ENCODE data around the gene NRG2.

The NRG2 gene

DNA sequence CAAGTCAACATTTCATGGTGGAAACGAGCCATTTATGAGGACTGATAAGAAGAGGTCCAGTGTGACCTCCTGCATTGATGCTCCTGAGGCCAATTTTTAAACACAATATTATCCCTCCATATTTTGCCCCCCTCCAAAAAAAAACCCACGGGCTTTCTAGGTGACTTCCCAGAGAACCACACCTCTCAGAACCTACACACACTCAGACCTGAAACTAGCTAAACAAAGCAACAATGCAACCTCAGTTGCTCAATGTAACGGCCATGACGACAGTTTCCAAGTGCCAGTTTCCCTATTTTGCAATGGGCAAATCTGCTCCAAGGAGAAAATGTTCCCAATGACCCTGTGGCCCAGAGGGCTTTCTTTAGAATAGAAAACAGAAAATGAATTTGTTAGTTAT lies 3.5 kb downstream of the NRG2 start:
- H3K27ac ChIP-seq = no peak overlapping the region
- CTCF ChIA-PET = interaction anchor here (0.6 kb wide), 1 partner anchor 13 kb away, joined by 5 read pairs; no protein-coding TSS in a partner anchor
- TF ChIP-seq CTCF (conservative IDR thresholded peaks at IDR 0.05; ENCODE audit: low read depth) = no peak
- POLR2A ChIA-PET (ENCODE audit: low non-redundant PET) = no interaction called here
- DNase-seq (ENCODE audit: low spot score) = no peak

DNA sequence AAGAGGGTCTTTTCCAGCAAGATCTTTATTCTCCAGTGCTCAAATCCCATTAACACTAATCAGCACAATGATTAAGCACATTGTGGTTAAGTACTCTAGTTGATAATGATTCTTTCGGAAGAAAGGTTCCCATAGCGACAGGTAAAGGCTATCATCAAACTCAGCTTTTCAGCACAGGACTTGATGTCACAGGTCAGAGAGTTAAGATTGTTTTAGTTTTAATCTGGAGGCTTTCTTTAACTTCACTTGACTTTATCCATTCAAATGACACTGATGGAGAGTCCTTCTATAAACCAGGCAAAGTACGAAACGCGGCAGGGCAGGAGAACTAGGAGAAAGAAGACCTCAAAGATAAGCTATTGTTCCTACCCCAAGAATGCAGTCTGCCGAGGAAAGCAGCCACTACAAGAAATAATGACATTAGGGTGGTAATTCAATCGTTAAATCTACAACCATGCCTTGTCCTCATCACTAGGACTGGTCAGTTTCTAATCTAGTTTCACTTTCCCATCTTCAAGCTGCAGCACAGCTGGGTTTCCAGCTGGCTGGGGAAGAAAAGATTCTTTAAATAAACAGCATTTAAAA lies 4.6 kb downstream of the NRG2 start:
- DNase-seq (ENCODE audit: low spot score) = peak; percentile 30
- no peak for TF ChIP-seq CTCF (conservative IDR thresholded peaks at IDR 0.05; ENCODE audit: low read depth)
- no peak overlapping the region for H3K27ac ChIP-seq
- ChIA-PET POLR2A (ENCODE audit: low non-redundant PET) (no interaction called here), CTCF (interaction anchor here (0.5 to 0.7 kb wide), 2 partner anchors 23 to 130 kb away, joined by 3 to 11 read pairs; no protein-coding TSS in a partner anchor)

GRCh38 chr5:140037012-140037411 lies 6.1 kb downstream of the NRG2 start:
- TF ChIP-seq CTCF (conservative IDR thresholded peaks at IDR 0.05; ENCODE audit: low read depth) = no peak
- no peak overlapping the region for H3K27ac ChIP-seq
- DNase-seq (ENCODE audit: low spot score) = no peak
- CTCF ChIA-PET = interaction anchor here (0.9 kb wide), 1 partner anchor 68 kb away, joined by 3 read pairs; no protein-coding TSS in a partner anchor
- POLR2A ChIA-PET (ENCODE audit: low non-redundant PET) = no interaction called here

DNA sequence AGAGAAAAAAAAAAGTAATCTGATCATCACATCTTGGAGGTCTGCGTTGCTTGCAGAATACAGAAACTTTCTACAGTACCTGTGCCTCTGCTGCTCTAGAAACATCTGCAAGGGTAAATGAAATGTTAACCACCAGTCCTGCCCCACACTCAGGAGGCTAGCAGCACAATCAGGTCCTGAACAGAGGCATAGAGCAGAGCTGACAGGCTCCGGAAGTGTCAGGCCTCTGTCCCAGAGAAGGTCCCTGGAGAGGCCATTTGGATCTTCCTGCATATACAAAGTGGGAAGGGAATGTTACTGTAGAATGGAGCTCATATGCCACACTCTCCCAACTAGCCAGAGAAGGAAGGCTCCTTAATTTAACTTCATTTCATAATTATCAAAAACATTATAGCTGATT lies 7.2 kb downstream of the NRG2 start:
- ChIA-PET CTCF (interaction anchor here (0.9 kb wide), 1 partner anchor 67 kb away, joined by 3 read pairs; no protein-coding TSS in a partner anchor), POLR2A (ENCODE audit: low non-redundant PET) (no interaction called here)
- DNase-seq (ENCODE audit: low spot score) = no peak
- no peak for TF ChIP-seq CTCF (conservative IDR thresholded peaks at IDR 0.05; ENCODE audit: low read depth)
- H3K27ac ChIP-seq = no peak overlapping the region

DNA sequence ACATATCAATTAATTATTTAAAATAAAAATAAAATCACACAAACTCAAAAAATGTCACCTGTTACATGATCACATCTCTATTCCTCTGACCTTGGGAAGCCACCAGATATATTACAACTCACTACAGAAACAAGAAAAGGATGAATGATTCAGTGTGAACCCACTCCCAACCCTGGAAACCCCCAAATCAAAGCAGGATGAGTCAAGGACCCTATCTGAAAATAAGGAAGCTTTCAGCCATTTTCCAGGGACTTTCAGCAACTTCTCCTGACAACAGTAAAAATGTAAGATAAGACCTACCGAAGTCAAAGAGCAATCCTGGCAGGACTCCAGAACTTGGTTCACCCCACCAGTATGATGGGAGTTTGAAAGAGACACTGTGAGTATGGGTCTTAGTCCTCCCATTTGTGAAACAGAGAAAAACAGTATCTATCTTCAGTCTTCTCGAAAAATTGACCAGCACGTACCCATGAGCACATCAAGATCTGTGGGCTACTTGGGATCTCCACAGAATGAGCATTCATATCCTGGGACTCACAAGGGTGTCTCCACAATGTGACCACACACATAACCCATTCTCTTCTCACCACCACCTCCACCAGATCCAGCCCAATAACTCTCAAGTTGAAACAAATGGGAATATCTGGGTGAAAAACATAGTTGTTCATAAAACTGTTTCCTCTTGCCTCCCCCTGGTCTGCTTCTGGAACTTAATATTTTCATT lies 9.9 kb downstream of the NRG2 start:
- DNase-seq (ENCODE audit: low spot score) = no peak
- no peak overlapping the region for H3K27ac ChIP-seq
- ChIA-PET POLR2A (ENCODE audit: low non-redundant PET) (interaction anchor here (0.6 kb wide), 1 partner anchor 47 kb away, joined by 3 read pairs; no protein-coding TSS in a partner anchor), CTCF (interaction anchor here (0.5 to 0.6 kb wide), 2 partner anchors 10 to 242 kb away, joined by 3 to 4 read pairs; partner anchors contain the start of gene NRG2)
- TF ChIP-seq CTCF (conservative IDR thresholded peaks at IDR 0.05; ENCODE audit: low read depth) = no peak

DNA sequence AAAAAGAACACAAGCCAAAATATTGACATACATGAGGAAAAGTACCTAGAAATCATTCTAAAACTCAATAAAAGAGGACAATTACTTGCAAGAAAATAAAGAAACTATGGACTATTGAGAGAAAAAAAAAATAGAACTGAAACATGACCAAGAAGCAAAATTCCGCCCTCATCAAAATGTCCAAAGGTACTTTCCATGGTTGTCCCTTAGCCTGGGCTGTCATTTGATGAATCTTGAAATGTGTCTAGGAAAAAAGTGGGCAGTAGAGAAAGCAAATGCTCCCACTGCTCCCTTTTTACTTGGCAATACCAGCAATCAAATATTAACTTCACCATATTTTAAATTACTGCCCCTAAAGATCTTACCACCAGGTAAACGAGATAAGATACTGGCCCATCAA lies 10.8 kb downstream of the NRG2 start:
- CTCF ChIA-PET = interaction anchor here (0.6 kb wide), 1 partner anchor 612 kb away, joined by 4 read pairs; no protein-coding TSS in a partner anchor
- no peak for TF ChIP-seq CTCF (conservative IDR thresholded peaks at IDR 0.05; ENCODE audit: low read depth)
- POLR2A ChIA-PET (ENCODE audit: low non-redundant PET) = interaction anchor here (0.6 kb wide), 1 partner anchor 574 kb away, joined by 7 read pairs; no protein-coding TSS in a partner anchor
- H3K27ac ChIP-seq = no peak overlapping the region
- DNase-seq (ENCODE audit: low spot score) = no peak
